ENCODE measurements around the gene TERB2. TPM values are rescaled to one million over a fixed set of nuclear protein-coding genes. Genes with fewer than 3 reads are reported as not detected.
A peak's percentile ranks its signal among the peaks of the same experiment; 100 is the strongest.
"Not testable (repeated sequence)": the region's sequence is repeated elsewhere in the genome, so short reads cannot be mapped to it uniquely, and the experiment has no call there.

TERB2 gene
- total RNA-seq, 1 experiment from 2014 or later = not detected

DNA sequence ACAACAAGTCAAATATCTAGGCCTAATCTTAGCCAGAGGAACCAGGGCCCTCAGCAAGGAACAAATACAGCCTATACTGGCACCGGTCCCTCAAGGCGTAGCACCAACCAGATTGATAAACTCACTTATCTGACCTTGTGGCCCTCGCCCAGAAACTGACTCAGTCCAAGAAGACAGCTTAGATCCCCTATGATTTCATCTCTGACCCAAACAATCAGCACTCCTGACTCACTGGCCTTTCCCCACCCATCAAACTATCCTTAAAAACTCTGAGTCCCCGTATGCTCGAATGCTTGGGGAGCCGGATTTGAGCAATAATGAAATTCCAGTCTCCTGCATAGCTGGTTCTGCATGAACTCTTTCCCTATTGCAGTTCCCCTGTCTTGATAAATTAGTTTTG, 64.9 kb downstream of the TERB2 start:
- CTCF ChIA-PET = no interaction called here
- Mint-ChIP-seq H3K4me3 (ENCODE audit: low read depth, unreplicated experiment) (no peak overlapping the region), H3K27ac (ENCODE audit: unreplicated experiment) (no peak overlapping the region), H3K9me3 (ENCODE audit: low read depth, unreplicated experiment) (no peaks in the 10 kb centered on the region), H3K27me3 (ENCODE audit: unreplicated experiment) (peaks cover 43% of the 10 kb centered on the region), H3K36me3 (ENCODE audit: insufficient read depth, unreplicated experiment) (peaks cover 13% of the 10 kb centered on the region), H3K4me1 (ENCODE audit: low read depth, unreplicated experiment) (peaks cover 18% of the 10 kb centered on the region)
- intact Hi-C loops (cut with micrococcal nuclease; ENCODE audit: unreplicated experiment) = no loop called here
- TF ChIP-seq, protein P1, sequence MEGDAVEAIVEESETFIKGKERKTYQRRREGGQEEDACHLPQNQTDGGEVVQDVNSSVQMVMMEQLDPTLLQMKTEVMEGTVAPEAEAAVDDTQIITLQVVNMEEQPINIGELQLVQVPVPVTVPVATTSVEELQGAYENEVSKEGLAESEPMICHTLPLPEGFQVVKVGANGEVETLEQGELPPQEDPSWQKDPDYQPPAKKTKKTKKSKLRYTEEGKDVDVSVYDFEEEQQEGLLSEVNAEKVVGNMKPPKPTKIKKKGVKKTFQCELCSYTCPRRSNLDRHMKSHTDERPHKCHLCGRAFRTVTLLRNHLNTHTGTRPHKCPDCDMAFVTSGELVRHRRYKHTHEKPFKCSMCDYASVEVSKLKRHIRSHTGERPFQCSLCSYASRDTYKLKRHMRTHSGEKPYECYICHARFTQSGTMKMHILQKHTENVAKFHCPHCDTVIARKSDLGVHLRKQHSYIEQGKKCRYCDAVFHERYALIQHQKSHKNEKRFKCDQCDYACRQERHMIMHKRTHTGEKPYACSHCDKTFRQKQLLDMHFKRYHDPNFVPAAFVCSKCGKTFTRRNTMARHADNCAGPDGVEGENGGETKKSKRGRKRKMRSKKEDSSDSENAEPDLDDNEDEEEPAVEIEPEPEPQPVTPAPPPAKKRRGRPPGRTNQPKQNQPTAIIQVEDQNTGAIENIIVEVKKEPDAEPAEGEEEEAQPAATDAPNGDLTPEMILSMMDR (IDR thresholded peaks at IDR 0.05; ENCODE audit: unreplicated experiment) = no peak
- no TSS peak for BruUV-seq (replicated peaks)
- DNase-seq = no peak

- CTCF ChIA-PET = interaction anchor here (0.7 to 1.3 kb wide), 2 partner anchors 12 to 95 kb away, joined by 4 read pairs; no protein-coding TSS in a partner anchor
- BruUV-seq (replicated peaks) = no TSS peak
- intact Hi-C loops (cut with micrococcal nuclease; ENCODE audit: unreplicated experiment) = no loop called here
- peaks cover 13% of the 10 kb centered on the region for H3K36me3 Mint-ChIP-seq (ENCODE audit: insufficient read depth, unreplicated experiment)
- peak; percentile 96 for DNase-seq
- H3K4me1 Mint-ChIP-seq (ENCODE audit: low read depth, unreplicated experiment) = peaks cover 28% of the 10 kb centered on the region
- H3K27me3 Mint-ChIP-seq (ENCODE audit: unreplicated experiment) = peaks cover 26% of the 10 kb centered on the region
- peak within 1 kb of the TSS; percentile 82 for H3K4me3 Mint-ChIP-seq (ENCODE audit: low read depth, unreplicated experiment)
- TF ChIP-seq, protein P1 (IDR thresholded peaks at IDR 0.05; ENCODE audit: unreplicated experiment) = no peak
- no peaks in the 10 kb centered on the region for H3K9me3 Mint-ChIP-seq (ENCODE audit: low read depth, unreplicated experiment)
- peak within 1 kb of the TSS; percentile 84 for H3K27ac Mint-ChIP-seq (ENCODE audit: unreplicated experiment)
These were observed 66.6 kb downstream of the TERB2 start, which contains the start of gene SORD for GRCh38 chr15:45022871-45023658. TSS of gene SORD (plus strand) at chr15:45023195. CDS start at chr15:45023284, 89 bp downstream.

GRCh38 chr15:45023659-45024225, 67.3 kb downstream of the TERB2 start:
- DNase-seq = no peak
- CTCF ChIA-PET = interaction anchor here (0.7 to 1.4 kb wide), 3 partner anchors 12 to 95 kb away, joined by 3 to 4 read pairs (median 4); no protein-coding TSS in a partner anchor
- H3K4me3 Mint-ChIP-seq (ENCODE audit: low read depth, unreplicated experiment) = peak overlapping the region; percentile 82
- H3K27ac Mint-ChIP-seq (ENCODE audit: unreplicated experiment) = peak overlapping the region; percentile 84
- H3K4me1 Mint-ChIP-seq (ENCODE audit: low read depth, unreplicated experiment) = peaks cover 28% of the 10 kb centered on the region
- BruUV-seq (replicated peaks) = no TSS peak
- peaks cover 19% of the 10 kb centered on the region for H3K27me3 Mint-ChIP-seq (ENCODE audit: unreplicated experiment)
- intact Hi-C loops (cut with micrococcal nuclease; ENCODE audit: unreplicated experiment) = no loop called here
- H3K9me3 Mint-ChIP-seq (ENCODE audit: low read depth, unreplicated experiment) = no peaks in the 10 kb centered on the region
- H3K36me3 Mint-ChIP-seq (ENCODE audit: insufficient read depth, unreplicated experiment) = peaks cover 13% of the 10 kb centered on the region
- TF ChIP-seq, protein P1 (IDR thresholded peaks at IDR 0.05; ENCODE audit: unreplicated experiment) = no peak

GRCh38 chr15:45024649-45025048, 68.2 kb downstream of the TERB2 start:
- H3K27ac Mint-ChIP-seq (ENCODE audit: unreplicated experiment); intact Hi-C loops (cut with micrococcal nuclease; ENCODE audit: unreplicated experiment); BruUV-seq (replicated peaks); DNase-seq; H3K4me3 Mint-ChIP-seq (ENCODE audit: low read depth, unreplicated experiment); H3K9me3 Mint-ChIP-seq (ENCODE audit: low read depth, unreplicated experiment): not testable (repeated sequence)
- H3K4me1 Mint-ChIP-seq (ENCODE audit: low read depth, unreplicated experiment) = peaks cover 28% of the 10 kb centered on the region
- peaks cover 10% of the 10 kb centered on the region for H3K27me3 Mint-ChIP-seq (ENCODE audit: unreplicated experiment)
- CTCF ChIA-PET = interaction anchor here (1.4 kb wide), 1 partner anchor 46 kb away, joined by 3 read pairs; no protein-coding TSS in a partner anchor
- peaks cover 13% of the 10 kb centered on the region for H3K36me3 Mint-ChIP-seq (ENCODE audit: insufficient read depth, unreplicated experiment)

DNA sequence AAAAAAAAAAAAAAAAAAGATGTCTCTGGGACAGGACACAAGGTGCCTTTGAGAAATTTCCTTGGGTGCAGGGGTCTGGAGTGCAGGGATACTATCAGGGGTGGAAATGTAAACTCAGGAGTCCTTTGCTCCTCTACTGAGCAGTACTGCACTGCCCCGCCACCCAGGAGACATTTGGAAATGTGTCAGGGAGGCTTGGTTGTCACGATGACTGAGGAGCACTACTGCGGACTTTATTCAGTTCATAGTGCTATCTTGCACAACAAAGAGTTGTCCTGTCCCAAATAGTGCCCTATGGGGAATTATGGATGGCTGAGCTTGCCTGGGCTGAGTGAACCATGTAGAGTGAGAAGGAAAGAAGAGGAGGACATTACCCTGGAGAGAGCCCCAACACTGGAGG, 69.1 kb downstream of the TERB2 start:
- H3K4me1 Mint-ChIP-seq (ENCODE audit: low read depth, unreplicated experiment) = peaks cover 28% of the 10 kb centered on the region
- CTCF ChIA-PET; H3K27me3 Mint-ChIP-seq (ENCODE audit: unreplicated experiment); H3K9me3 Mint-ChIP-seq (ENCODE audit: low read depth, unreplicated experiment); H3K4me3 Mint-ChIP-seq (ENCODE audit: low read depth, unreplicated experiment); BruUV-seq (replicated peaks); intact Hi-C loops (cut with micrococcal nuclease; ENCODE audit: unreplicated experiment); DNase-seq; H3K27ac Mint-ChIP-seq (ENCODE audit: unreplicated experiment): not testable (repeated sequence)
- H3K36me3 Mint-ChIP-seq (ENCODE audit: insufficient read depth, unreplicated experiment) = peaks cover 13% of the 10 kb centered on the region
